ENCODE data around the gene MNX1.

- TF ChIP-seq CTCF (conservative IDR thresholded peaks at IDR 0.05) (no peak), ZFX (IDR thresholded peaks at IDR 0.05) (no peak; the same call in 1 of the 2 replicates)
Observed at GRCh38 chr7:157011333-157012112, 1.1 kb upstream of the MNX1 start.
